ENCODE results near the gene DCBLD1. TPM values are rescaled to one million over a fixed set of nuclear protein-coding genes. Genes with fewer than 3 reads are reported as not detected.
A peak's percentile ranks its signal among the peaks of the same experiment; 100 is the strongest.

Gene DCBLD1
- total RNA-seq, 1 experiment from 2014 or later = 69.3 TPM

- TF ChIP-seq CTCF (IDR thresholded peaks at IDR 0.05; ENCODE audit: insufficient read depth in 1 of 2, low read depth in 1 of 2, low read length in 1 of 2, severe bottlenecking in 1 of 2, unreplicated experiment in 1 of 2) = no peak
- no peaks in the 10 kb centered on the region for H3K27me3 Mint-ChIP-seq (ENCODE audit: insufficient read depth, unreplicated experiment)
- H3K4me1 Mint-ChIP-seq (ENCODE audit: low read depth, unreplicated experiment) = peaks cover 6% of the 10 kb centered on the region
- ChIA-PET POLR2A (no interaction called here), CTCF (interaction anchor here (0.6 kb wide), 1 partner anchor 36 kb away, joined by 3 read pairs; no protein-coding TSS in a partner anchor)
- no peak for DNase-seq
- Histone ChIP-seq H3K4me3 (ENCODE audit: low read depth, low read length) (no peak overlapping the region), H3K4me1 (no peaks in the 10 kb centered on the region; the same call in 1 of the 2 replicates), H3K27me3 (replicated peaks; ENCODE audit: control insufficient read depth, insufficient read depth, low read length) (no peaks in the 10 kb centered on the region), H3K36me3 (ENCODE audit: control insufficient read depth, insufficient read depth, low read length) (no peaks in the 10 kb centered on the region), H3K9me3 (no peaks in the 10 kb centered on the region)
- intact Hi-C loops (cut with micrococcal nuclease; ENCODE audit: unreplicated experiment) = no loop called here
- no TSS peak for BruUV-seq (replicated peaks)
- peak overlapping the region; percentile 80 for H3K4me3 Mint-ChIP-seq (ENCODE audit: unreplicated experiment)
- H3K36me3 Mint-ChIP-seq (ENCODE audit: insufficient read depth, unreplicated experiment) = peaks cover 34% of the 10 kb centered on the region
- H3K9me3 Mint-ChIP-seq (ENCODE audit: unreplicated experiment) = no peaks in the 10 kb centered on the region
- H3K27ac Mint-ChIP-seq (ENCODE audit: unreplicated experiment) = no peak overlapping the region
These were observed 3.0 kb downstream of the DCBLD1 start for GRCh38 chr6:117485433-117485832.

- ChIA-PET CTCF (no interaction called here), POLR2A (no interaction called here)
- Mint-ChIP-seq H3K27me3 (ENCODE audit: insufficient read depth, unreplicated experiment) (no peaks in the 10 kb centered on the region), H3K4me3 (ENCODE audit: unreplicated experiment) (no peak overlapping the region), H3K27ac (ENCODE audit: unreplicated experiment) (no peak overlapping the region), H3K36me3 (ENCODE audit: insufficient read depth, unreplicated experiment) (peaks cover 34% of the 10 kb centered on the region), H3K4me1 (ENCODE audit: low read depth, unreplicated experiment) (peaks cover 13% of the 10 kb centered on the region), H3K9me3 (ENCODE audit: unreplicated experiment) (no peaks in the 10 kb centered on the region)
- Histone ChIP-seq H3K36me3 (ENCODE audit: control insufficient read depth, insufficient read depth, low read length) (no peaks in the 10 kb centered on the region), H3K27me3 (replicated peaks; ENCODE audit: control insufficient read depth, insufficient read depth, low read length) (no peaks in the 10 kb centered on the region), H3K4me3 (ENCODE audit: low read depth, low read length) (no peak overlapping the region), H3K9me3 (no peaks in the 10 kb centered on the region), H3K4me1 (no peaks in the 10 kb centered on the region)
- intact Hi-C loops (cut with micrococcal nuclease; ENCODE audit: unreplicated experiment) = no loop called here
- no peak for DNase-seq
- TF ChIP-seq CTCF (IDR thresholded peaks at IDR 0.05; ENCODE audit: insufficient read depth in 1 of 2, low read depth in 1 of 2, low read length in 1 of 2, severe bottlenecking in 1 of 2, unreplicated experiment in 1 of 2) = no peak
- BruUV-seq (replicated peaks) = no TSS peak
These were observed 5.3 kb downstream of the DCBLD1 start for GRCh38 chr6:117487821-117488220.

- Mint-ChIP-seq H3K9me3 (ENCODE audit: unreplicated experiment) (no peaks in the 10 kb centered on the region), H3K4me1 (ENCODE audit: low read depth, unreplicated experiment) (peaks cover 20% of the 10 kb centered on the region), H3K4me3 (ENCODE audit: unreplicated experiment) (no peak overlapping the region), H3K36me3 (ENCODE audit: insufficient read depth, unreplicated experiment) (peaks cover 34% of the 10 kb centered on the region), H3K27me3 (ENCODE audit: insufficient read depth, unreplicated experiment) (no peaks in the 10 kb centered on the region), H3K27ac (ENCODE audit: unreplicated experiment) (no peak overlapping the region)
- intact Hi-C loops (cut with micrococcal nuclease; ENCODE audit: unreplicated experiment) = no loop called here
- Histone ChIP-seq H3K4me3 (ENCODE audit: low read depth, low read length) (no peak overlapping the region), H3K36me3 (ENCODE audit: control insufficient read depth, insufficient read depth, low read length) (no peaks in the 10 kb centered on the region), H3K27me3 (replicated peaks; ENCODE audit: control insufficient read depth, insufficient read depth, low read length) (no peaks in the 10 kb centered on the region), H3K9me3 (no peaks in the 10 kb centered on the region), H3K4me1 (peaks cover 9% of the 10 kb centered on the region)
- DNase-seq = no peak
- POLR2A ChIA-PET = no interaction called here
- TF ChIP-seq CTCF (IDR thresholded peaks at IDR 0.05; ENCODE audit: insufficient read depth in 1 of 2, low read depth in 1 of 2, low read length in 1 of 2, severe bottlenecking in 1 of 2, unreplicated experiment in 1 of 2) = no peak
- CTCF ChIA-PET = no interaction called here
- no TSS peak for BruUV-seq (replicated peaks)
These were observed 6.5 kb downstream of the DCBLD1 start for GRCh38 chr6:117489003-117489402.

All from Caco-2 (cell line).